Dermis blood vessel endothelial cell (primary cell): ENCODE data around the gene PCDHGA12. TPM values are rescaled to one million over a fixed set of nuclear protein-coding genes. Genes with fewer than 3 reads are reported as not detected.

Experiments
- DNase-seq: peaks from one replicate; pipeline ENCODE4 v3.0.0; 2010
- total RNA-seq: library from RNA; depleted of rRNA; stranded (reverse); fragments of >200 nt; gene quantifications from 2 replicates; pipeline ENCODE4 v1.2.3, GENCODE V29; 2014

The PCDHGA12 gene
- total RNA-seq, 1 donor from 2014 or later: 4.1 TPM

DNA sequence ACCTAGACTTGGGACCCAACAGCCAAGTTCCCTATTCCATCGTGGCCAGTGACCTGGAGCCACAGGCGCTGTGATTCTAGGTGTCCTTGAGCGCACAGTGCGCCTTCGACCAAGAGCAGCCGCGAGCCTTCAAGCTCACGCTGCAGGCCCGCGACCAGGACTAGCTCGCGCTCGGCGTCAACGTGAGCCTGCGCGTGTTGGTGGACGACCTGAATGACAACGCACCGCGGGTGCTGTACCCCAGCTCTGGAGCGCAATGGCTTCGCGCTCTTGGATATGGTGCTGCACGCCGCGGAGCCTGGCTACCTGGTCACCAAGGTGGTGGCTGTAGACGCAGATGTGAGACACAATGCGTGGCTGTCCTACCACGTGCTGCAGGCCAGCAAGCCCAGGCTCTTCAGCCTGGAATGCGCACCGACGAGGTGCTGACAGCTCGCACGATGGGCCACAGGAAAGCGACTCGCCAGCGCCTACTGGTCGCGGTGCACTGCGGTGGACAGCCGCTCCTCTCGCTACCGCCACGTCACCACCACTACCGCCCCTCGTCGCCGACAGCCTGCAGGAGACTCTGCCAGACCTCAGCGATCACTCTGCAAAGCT, 11.4 kb downstream of the PCDHGA12 start:
- no peak for DNase-seq

DNA sequence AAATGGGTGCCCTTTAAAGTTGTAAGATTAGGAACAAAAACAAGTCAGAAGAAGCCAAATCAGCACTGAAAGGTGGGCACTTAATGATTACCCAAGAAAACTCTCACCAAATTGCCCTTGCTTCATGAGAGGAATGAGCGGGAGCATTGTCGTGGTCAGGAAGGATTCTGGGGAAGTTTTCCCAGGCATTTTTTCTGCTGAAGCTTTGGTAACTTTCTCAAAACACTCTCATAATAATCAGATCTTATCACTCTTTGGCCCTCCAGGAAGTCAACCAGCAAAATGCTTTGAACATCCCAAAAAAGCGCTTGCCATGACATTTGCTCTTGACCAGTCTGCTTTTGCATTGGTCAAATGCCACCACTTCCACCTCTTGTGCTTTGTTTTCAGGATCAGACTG, 35.0 kb downstream of the PCDHGA12 start:
- DNase-seq: no peak

DNA sequence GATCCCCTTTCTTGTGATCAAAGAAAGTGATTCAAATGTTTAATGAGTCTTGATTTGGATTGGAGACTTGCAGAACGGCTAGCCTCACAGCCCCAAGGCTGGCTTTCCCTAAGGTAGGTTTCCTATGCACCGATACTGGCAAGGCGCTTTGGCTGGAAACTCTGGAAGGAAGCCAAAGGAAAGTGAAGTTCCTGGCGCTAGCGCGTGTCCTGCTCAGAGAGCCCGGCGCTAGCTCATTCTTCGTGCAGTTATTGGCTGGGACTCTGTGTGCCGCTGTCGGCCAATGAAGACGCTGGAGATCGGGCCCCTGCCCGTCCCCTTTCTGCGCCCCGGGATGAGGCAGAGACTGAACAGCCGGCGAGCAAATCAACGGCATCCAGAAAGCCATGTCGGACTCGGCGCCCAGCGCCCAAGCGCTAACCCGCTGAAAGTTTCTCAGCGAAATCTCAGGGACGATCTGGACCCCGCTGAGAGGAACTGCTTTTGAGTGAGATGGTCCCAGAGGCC, 45.4 kb downstream of the PCDHGA12 start, which contains the start of gene PCDHGC3:
PCDHGC3 (plus strand) TSS at position 342 of the 507 bp plus-strand sequence; CDS start at position 493, 151 bp downstream.
- DNase-seq: peak; percentile 96

DNA sequence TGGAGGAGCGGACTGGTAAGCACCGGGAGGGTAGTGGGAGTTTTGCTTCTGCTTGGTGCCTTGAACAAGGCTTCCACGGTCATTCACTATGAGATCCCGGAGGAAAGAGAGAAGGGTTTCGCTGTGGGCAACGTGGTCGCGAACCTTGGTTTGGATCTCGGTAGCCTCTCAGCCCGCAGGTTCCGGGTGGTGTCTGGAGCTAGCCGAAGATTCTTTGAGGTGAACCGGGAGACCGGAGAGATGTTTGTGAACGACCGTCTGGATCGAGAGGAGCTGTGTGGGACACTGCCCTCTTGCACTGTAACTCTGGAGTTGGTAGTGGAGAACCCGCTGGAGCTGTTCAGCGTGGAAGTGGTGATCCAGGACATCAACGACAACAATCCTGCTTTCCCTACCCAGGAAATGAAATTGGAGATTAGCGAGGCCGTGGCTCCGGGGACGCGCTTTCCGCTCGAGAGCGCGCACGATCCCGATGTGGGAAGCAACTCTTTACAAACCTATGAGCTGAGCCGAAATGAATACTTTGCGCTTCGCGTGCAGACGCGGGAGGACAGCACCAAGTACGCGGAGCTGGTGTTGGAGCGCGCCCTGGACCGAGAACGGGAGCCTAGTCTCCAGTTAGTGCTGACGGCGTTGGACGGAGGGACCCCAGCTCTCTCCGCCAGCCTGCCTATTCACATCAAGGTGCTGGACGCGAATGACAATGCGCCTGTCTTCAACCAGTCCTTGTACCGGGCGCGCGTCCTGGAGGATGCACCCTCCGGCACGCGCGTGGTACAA, 46.0 kb downstream of the PCDHGA12 start:
- DNase-seq: peak; percentile 73

DNA sequence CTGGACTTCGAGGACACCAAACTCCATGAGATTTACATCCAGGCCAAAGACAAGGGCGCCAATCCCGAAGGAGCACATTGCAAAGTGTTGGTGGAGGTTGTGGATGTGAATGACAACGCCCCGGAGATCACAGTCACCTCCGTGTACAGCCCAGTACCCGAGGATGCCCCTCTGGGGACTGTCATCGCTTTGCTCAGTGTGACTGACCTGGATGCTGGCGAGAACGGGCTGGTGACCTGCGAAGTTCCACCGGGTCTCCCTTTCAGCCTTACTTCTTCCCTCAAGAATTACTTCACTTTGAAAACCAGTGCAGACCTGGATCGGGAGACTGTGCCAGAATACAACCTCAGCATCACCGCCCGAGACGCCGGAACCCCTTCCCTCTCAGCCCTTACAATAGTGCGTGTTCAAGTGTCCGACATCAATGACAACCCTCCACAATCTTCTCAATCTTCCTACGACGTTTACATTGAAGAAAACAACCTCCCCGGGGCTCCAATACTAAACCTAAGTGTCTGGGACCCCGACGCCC, 46.8 kb downstream of the PCDHGA12 start:
- no peak for DNase-seq

DNA sequence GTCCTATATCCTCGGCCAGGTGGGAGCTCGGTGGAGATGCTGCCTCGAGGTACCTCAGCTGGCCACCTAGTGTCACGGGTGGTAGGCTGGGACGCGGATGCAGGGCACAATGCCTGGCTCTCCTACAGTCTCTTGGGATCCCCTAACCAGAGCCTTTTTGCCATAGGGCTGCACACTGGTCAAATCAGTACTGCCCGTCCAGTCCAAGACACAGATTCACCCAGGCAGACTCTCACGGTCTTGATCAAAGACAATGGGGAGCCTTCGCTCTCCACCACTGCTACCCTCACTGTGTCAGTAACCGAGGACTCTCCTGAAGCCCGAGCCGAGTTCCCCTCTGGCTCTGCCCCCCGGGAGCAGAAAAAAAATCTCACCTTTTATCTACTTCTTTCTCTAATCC, 47.5 kb downstream of the PCDHGA12 start:
- no peak for DNase-seq

DNA sequence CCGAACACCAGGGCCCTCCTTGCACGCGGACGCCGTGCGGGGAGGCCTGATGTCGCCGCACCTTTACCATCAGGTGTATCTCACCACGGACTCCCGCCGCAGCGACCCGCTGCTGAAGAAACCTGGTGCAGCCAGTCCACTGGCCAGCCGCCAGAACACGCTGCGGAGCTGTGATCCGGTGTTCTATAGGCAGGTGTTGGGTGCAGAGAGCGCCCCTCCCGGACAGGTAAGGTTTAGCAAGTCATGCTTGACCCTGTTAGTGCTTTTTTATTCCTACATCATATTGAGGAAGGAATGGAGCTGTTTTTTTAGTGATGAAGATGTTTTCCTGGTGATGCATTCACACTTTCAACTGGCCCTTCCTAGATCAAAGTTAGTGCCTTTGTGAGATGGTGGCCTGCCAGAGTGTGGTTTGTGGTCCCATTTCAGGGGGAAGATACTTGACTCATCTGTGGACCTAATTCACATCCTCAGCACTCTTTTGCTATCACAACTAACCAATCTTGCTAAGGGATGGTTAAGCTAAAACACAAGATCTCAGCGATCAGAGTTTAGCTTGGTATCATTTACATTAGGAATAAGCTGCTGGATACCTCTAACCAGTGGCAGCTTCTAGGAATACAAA, 48.1 kb downstream of the PCDHGA12 start:
- DNase-seq: no peak

DNA sequence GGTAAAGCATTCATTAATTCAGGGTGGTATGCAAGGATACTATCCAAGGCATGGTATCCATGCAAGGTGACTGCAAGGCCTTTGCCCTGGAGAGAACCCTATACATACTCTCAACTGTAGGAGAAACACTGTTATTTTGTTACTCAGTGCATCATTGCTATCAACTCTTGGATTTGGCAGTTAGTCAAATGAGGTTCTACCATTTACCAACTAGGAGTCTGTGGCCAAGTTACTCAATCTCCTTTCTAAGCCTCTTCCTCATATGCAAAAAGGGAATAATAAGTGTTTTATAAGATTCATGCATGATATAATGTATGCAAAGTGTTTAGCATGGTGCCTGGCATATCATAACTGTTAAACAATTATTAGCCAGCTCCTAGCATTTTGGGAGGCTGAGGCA, 49.5 kb downstream of the PCDHGA12 start:
- no peak for DNase-seq

Other genes starting within 250 kb of the PCDHGA12 start
- 0.17 and 0.23 TPM in 2 replicates for gene PCDHB16, start 248.1 kb upstream of the PCDHGA12 start, total RNA-seq
- gene PCDHB9, start 243.3 kb upstream of the PCDHGA12 start, total RNA-seq: 0.14 and 0.17 TPM in 2 replicates
- gene PCDHB10, start 238.2 kb upstream of the PCDHGA12 start, total RNA-seq: 0.51 and 0.70 TPM in 2 replicates
- 0.17 and 0.19 TPM in 2 replicates for gene PCDHB11, start 230.9 kb upstream of the PCDHGA12 start, total RNA-seq
- gene PCDHB12, start 221.8 kb upstream of the PCDHGA12 start, total RNA-seq: 0.47 and 0.68 TPM in 2 replicates
- 1.4 TPM in 2 replicates for gene PCDHB13, start 216.6 kb upstream of the PCDHGA12 start, total RNA-seq
- 0.98 and 1.0 TPM in 2 replicates for gene PCDHB14, start 207.2 kb upstream of the PCDHGA12 start, total RNA-seq
- gene PCDHB15, start 185.1 kb upstream of the PCDHGA12 start, total RNA-seq: 0.65 and 1.0 TPM in 2 replicates
- gene SLC25A2, start 126.5 kb upstream of the PCDHGA12 start, total RNA-seq: 0.09 and 0.34 TPM in 2 replicates
- gene TAF7, start 109.7 kb upstream of the PCDHGA12 start, total RNA-seq: 60.6 and 78.3 TPM in 2 replicates
- gene PCDHGA1, start 100.0 kb upstream of the PCDHGA12 start, total RNA-seq: 0.33 and 0.34 TPM in 2 replicates
- 1.4 TPM in 2 replicates for gene PCDHGA2, start 91.7 kb upstream of the PCDHGA12 start, total RNA-seq
- gene PCDHGA3, start 86.7 kb upstream of the PCDHGA12 start, total RNA-seq: 0.70 and 1.2 TPM in 2 replicates
- gene PCDHGB1, start 80.4 kb upstream of the PCDHGA12 start, total RNA-seq: 1.4 and 1.5 TPM in 2 replicates
- 2.2 and 3.4 TPM in 2 replicates for gene PCDHGA4, start 75.5 kb upstream of the PCDHGA12 start, total RNA-seq
- 0.51 and 1.7 TPM in 2 replicates for gene PCDHGB2, start 70.5 kb upstream of the PCDHGA12 start, total RNA-seq
- gene PCDHGA5, start 66.3 kb upstream of the PCDHGA12 start, total RNA-seq: 0.74 and 0.85 TPM in 2 replicates
- 3.6 and 3.7 TPM in 2 replicates for gene PCDHGB3, start 60.3 kb upstream of the PCDHGA12 start, total RNA-seq
- gene PCDHGA6, start 56.6 kb upstream of the PCDHGA12 start, total RNA-seq: 2.2 TPM in 2 replicates
- 1.0 and 1.3 TPM in 2 replicates for gene PCDHGA7, start 47.8 kb upstream of the PCDHGA12 start, total RNA-seq
- 11.3 and 14.5 TPM in 2 replicates for gene PCDHGB4, start 42.8 kb upstream of the PCDHGA12 start, total RNA-seq
- gene PCDHGA8, start 37.9 kb upstream of the PCDHGA12 start, total RNA-seq: 0.74 and 1.4 TPM in 2 replicates
- gene PCDHGB5, start 32.6 kb upstream of the PCDHGA12 start, total RNA-seq: 11.9 and 16.7 TPM in 2 replicates
- gene PCDHGA9, start 27.7 kb upstream of the PCDHGA12 start, total RNA-seq: 2.9 and 3.6 TPM in 2 replicates
- 2.9 and 3.7 TPM in 2 replicates for gene PCDHGB6, start 22.5 kb upstream of the PCDHGA12 start, total RNA-seq
- gene PCDHGA10, start 17.5 kb upstream of the PCDHGA12 start, total RNA-seq: 4.7 and 6.0 TPM in 2 replicates
- 10.2 and 11.9 TPM in 2 replicates for gene PCDHGB7, start 12.8 kb upstream of the PCDHGA12 start, total RNA-seq
- 6.8 and 10.6 TPM in 2 replicates for gene PCDHGA11, start 9.5 kb upstream of the PCDHGA12 start, total RNA-seq
- 19.4 and 25.1 TPM in 2 replicates for gene PCDHGC3, start 45.5 kb downstream of the PCDHGA12 start, total RNA-seq
- 1.2 and 1.5 TPM in 2 replicates for gene PCDHGC4, start 54.5 kb downstream of the PCDHGA12 start, total RNA-seq
- gene PCDHGC5, start 58.6 kb downstream of the PCDHGA12 start, total RNA-seq: 0.56 and 1.5 TPM in 2 replicates
- 42.2 and 91.9 TPM in 2 replicates for gene DIAPH1, start 188.5 kb downstream of the PCDHGA12 start, total RNA-seq
- 43.7 and 45.0 TPM in 2 replicates for gene HDAC3, start 206.3 kb downstream of the PCDHGA12 start, total RNA-seq
- gene RELL2, start 206.5 kb downstream of the PCDHGA12 start, total RNA-seq: 3.9 and 9.9 TPM in 2 replicates
- 20.9 and 24.0 TPM in 2 replicates for gene FCHSD1, start 220.9 kb downstream of the PCDHGA12 start, total RNA-seq